ENCODE results near the gene IGSF22.
"Not testable (repeated sequence)": the region's sequence is repeated elsewhere in the genome, so short reads cannot be mapped to it uniquely, and the experiment has no call there.

The IGSF22 gene

GRCh38 chr11:18681949-18682348 is 44.0 kb downstream of the IGSF22 start:
- H3K36me3 ChIP-seq (ENCODE audit: insufficient read depth, low read length); H3K27ac ChIP-seq (ENCODE audit: low read depth, low read length); H3K27me3 ChIP-seq (ENCODE audit: insufficient read depth, low read length); H3K9me3 ChIP-seq (ENCODE audit: insufficient read depth, low read depth, low read length); H3K9ac ChIP-seq (ENCODE audit: low read depth, low read length); H3K4me3 ChIP-seq (ENCODE audit: low read length); H3K4me1 ChIP-seq (ENCODE audit: insufficient read depth, low read length): not testable (repeated sequence)
- WGBS = 91% methylated on average over 1 of the region's 1 CpG

GRCh38 chr11:18677560-18677959 is 48.4 kb downstream of the IGSF22 start:
- Histone ChIP-seq H3K36me3 (ENCODE audit: insufficient read depth, low read length) (no peaks in the 10 kb centered on the region), H3K9ac (ENCODE audit: low read depth, low read length) (no peak overlapping the region), H3K9me3 (ENCODE audit: insufficient read depth, low read depth, low read length) (no peaks in the 10 kb centered on the region), H3K27ac (ENCODE audit: low read depth, low read length) (no peak overlapping the region), H3K4me1 (ENCODE audit: insufficient read depth, low read length) (no peaks in the 10 kb centered on the region), H3K4me3 (ENCODE audit: low read length) (no peak overlapping the region), H3K27me3 (ENCODE audit: insufficient read depth, low read length) (no peaks in the 10 kb centered on the region)
- WGBS = 91% methylated on average over 3 of the region's 3 CpGs

- no peaks in the 10 kb centered on the region for H3K4me1 ChIP-seq (ENCODE audit: insufficient read depth, low read length)
- WGBS = 88% methylated on average over 3 of the region's 4 CpGs
- H3K27ac ChIP-seq (ENCODE audit: low read depth, low read length) = no peak overlapping the region
- no peak overlapping the region for H3K4me3 ChIP-seq (ENCODE audit: low read length)
- no peaks in the 10 kb centered on the region for H3K27me3 ChIP-seq (ENCODE audit: insufficient read depth, low read length)
- no peak overlapping the region for H3K9ac ChIP-seq (ENCODE audit: low read depth, low read length)
- H3K36me3 ChIP-seq (ENCODE audit: insufficient read depth, low read length) = no peaks in the 10 kb centered on the region
- no peaks in the 10 kb centered on the region for H3K9me3 ChIP-seq (ENCODE audit: insufficient read depth, low read depth, low read length)
Measured at GRCh38 chr11:18676803-18677202, 49.2 kb downstream of the IGSF22 start.

- not testable (repeated sequence) for H3K4me1 ChIP-seq (ENCODE audit: insufficient read depth, low read length); H3K27ac ChIP-seq (ENCODE audit: low read depth, low read length); H3K36me3 ChIP-seq (ENCODE audit: insufficient read depth, low read length); H3K27me3 ChIP-seq (ENCODE audit: insufficient read depth, low read length); H3K4me3 ChIP-seq (ENCODE audit: low read length); H3K9me3 ChIP-seq (ENCODE audit: insufficient read depth, low read depth, low read length); H3K9ac ChIP-seq (ENCODE audit: low read depth, low read length)
- 100% methylated on average over 3 of the region's 7 CpGs for WGBS
Measured at GRCh38 chr11:18672209-18672608, 53.8 kb downstream of the IGSF22 start.

GRCh38 chr11:18671246-18671645 is 54.7 kb downstream of the IGSF22 start:
- H3K9me3 ChIP-seq (ENCODE audit: insufficient read depth, low read depth, low read length) = no peaks in the 10 kb centered on the region
- H3K4me1 ChIP-seq (ENCODE audit: insufficient read depth, low read length) = 0 out of 2 replicates have a peak, but pooled peaks cover 6% of the 10 kb centered on the region
- 95% methylated on average over 2 of the region's 2 CpGs for WGBS
- H3K4me3 ChIP-seq (ENCODE audit: low read length) = no peak overlapping the region
- no peaks in the 10 kb centered on the region for H3K27me3 ChIP-seq (ENCODE audit: insufficient read depth, low read length)
- no peaks in the 10 kb centered on the region for H3K36me3 ChIP-seq (ENCODE audit: insufficient read depth, low read length)
- no peak overlapping the region for H3K27ac ChIP-seq (ENCODE audit: low read depth, low read length)
- no peak overlapping the region for H3K9ac ChIP-seq (ENCODE audit: low read depth, low read length)

GRCh38 chr11:18669711-18670110 is 56.3 kb downstream of the IGSF22 start:
- Histone ChIP-seq H3K27ac (ENCODE audit: low read depth, low read length) (no peak overlapping the region), H3K4me1 (ENCODE audit: insufficient read depth, low read length) (0 out of 2 replicates have a peak, but pooled peaks cover 6% of the 10 kb centered on the region), H3K9me3 (ENCODE audit: insufficient read depth, low read depth, low read length) (no peaks in the 10 kb centered on the region), H3K9ac (ENCODE audit: low read depth, low read length) (no peak overlapping the region), H3K27me3 (ENCODE audit: insufficient read depth, low read length) (no peaks in the 10 kb centered on the region), H3K36me3 (ENCODE audit: insufficient read depth, low read length) (no peaks in the 10 kb centered on the region), H3K4me3 (ENCODE audit: low read length) (no peak overlapping the region)
- WGBS = 86% methylated on average over 3 of the region's 4 CpGs

- 0 out of 2 replicates have a peak, but pooled peaks cover 6% of the 10 kb centered on the region for H3K4me1 ChIP-seq (ENCODE audit: insufficient read depth, low read length)
- 71% methylated on average over 2 of the region's 2 CpGs for WGBS
- H3K9ac ChIP-seq (ENCODE audit: low read depth, low read length) = no peak overlapping the region
- no peaks in the 10 kb centered on the region for H3K36me3 ChIP-seq (ENCODE audit: insufficient read depth, low read length)
- H3K27ac ChIP-seq (ENCODE audit: low read depth, low read length) = no peak overlapping the region
- H3K9me3 ChIP-seq (ENCODE audit: insufficient read depth, low read depth, low read length) = no peaks in the 10 kb centered on the region
- no peaks in the 10 kb centered on the region for H3K27me3 ChIP-seq (ENCODE audit: insufficient read depth, low read length)
- no peak overlapping the region for H3K4me3 ChIP-seq (ENCODE audit: low read length)
Measured at GRCh38 chr11:18669219-18669596, 56.8 kb downstream of the IGSF22 start.

GRCh38 chr11:18668131-18668530 is 57.9 kb downstream of the IGSF22 start:
- Histone ChIP-seq H3K27me3 (ENCODE audit: insufficient read depth, low read length) (no peaks in the 10 kb centered on the region), H3K4me3 (ENCODE audit: low read length) (no peak overlapping the region), H3K9ac (ENCODE audit: low read depth, low read length) (no peak overlapping the region), H3K27ac (ENCODE audit: low read depth, low read length) (no peak overlapping the region), H3K9me3 (ENCODE audit: insufficient read depth, low read depth, low read length) (no peaks in the 10 kb centered on the region), H3K4me1 (ENCODE audit: insufficient read depth, low read length) (0 out of 2 replicates have a peak, but pooled peaks cover 6% of the 10 kb centered on the region), H3K36me3 (ENCODE audit: insufficient read depth, low read length) (no peaks in the 10 kb centered on the region)
- WGBS = 87% methylated on average over 4 of the region's 4 CpGs

- H3K27ac ChIP-seq (ENCODE audit: low read depth, low read length); H3K4me3 ChIP-seq (ENCODE audit: low read length); H3K36me3 ChIP-seq (ENCODE audit: insufficient read depth, low read length); H3K9me3 ChIP-seq (ENCODE audit: insufficient read depth, low read depth, low read length); H3K4me1 ChIP-seq (ENCODE audit: insufficient read depth, low read length); H3K9ac ChIP-seq (ENCODE audit: low read depth, low read length); H3K27me3 ChIP-seq (ENCODE audit: insufficient read depth, low read length): not testable (repeated sequence)
- WGBS = 74% methylated on average over 10 of the region's 10 CpGs
Measured at GRCh38 chr11:18665353-18665872, 60.6 kb downstream of the IGSF22 start.

GRCh38 chr11:18657673-18658072 is 68.3 kb downstream of the IGSF22 start:
- no peak overlapping the region for H3K9ac ChIP-seq (ENCODE audit: low read depth, low read length)
- no peaks in the 10 kb centered on the region for H3K4me1 ChIP-seq (ENCODE audit: insufficient read depth, low read length)
- no peaks in the 10 kb centered on the region for H3K27me3 ChIP-seq (ENCODE audit: insufficient read depth, low read length)
- no peak overlapping the region for H3K4me3 ChIP-seq (ENCODE audit: low read length)
- no peak overlapping the region for H3K27ac ChIP-seq (ENCODE audit: low read depth, low read length)
- H3K9me3 ChIP-seq (ENCODE audit: insufficient read depth, low read depth, low read length) = peaks cover 17% of the 10 kb centered on the region; the same call in 1 of the 2 replicates
- WGBS = 87% methylated on average over 5 of the region's 5 CpGs
- no peaks in the 10 kb centered on the region for H3K36me3 ChIP-seq (ENCODE audit: insufficient read depth, low read length)

All from HUES64 (cell line).